Suprapubic skin (tissue), 3 donors: Measurements from ENCODE around the gene ARHGAP5.

Source experiments
- EP300 ChIP-seq: sonication (generic); formaldehyde crosslinking; IDR thresholded peaks from one replicate; pipeline ENCODE4 v1.6.1; 2017; ENCODE audit warnings: antibody characterized with exemption
- TF ChIP-seq, protein P1 (sequence below), 2 donors: fragments of 200-600 bp in 1 of 2; fragments of 450-650 bp in 1 of 2; sonication (generic) in 1 of 2; IDR thresholded peaks; one replicate each; pipeline ENCODE4 v1.5.1; 2016 to 2019; ENCODE audit warnings: antibody characterized with exemption in 2 of 2, mild to moderate bottlenecking in 1 of 2, moderate library complexity in 1 of 2

DNA sequence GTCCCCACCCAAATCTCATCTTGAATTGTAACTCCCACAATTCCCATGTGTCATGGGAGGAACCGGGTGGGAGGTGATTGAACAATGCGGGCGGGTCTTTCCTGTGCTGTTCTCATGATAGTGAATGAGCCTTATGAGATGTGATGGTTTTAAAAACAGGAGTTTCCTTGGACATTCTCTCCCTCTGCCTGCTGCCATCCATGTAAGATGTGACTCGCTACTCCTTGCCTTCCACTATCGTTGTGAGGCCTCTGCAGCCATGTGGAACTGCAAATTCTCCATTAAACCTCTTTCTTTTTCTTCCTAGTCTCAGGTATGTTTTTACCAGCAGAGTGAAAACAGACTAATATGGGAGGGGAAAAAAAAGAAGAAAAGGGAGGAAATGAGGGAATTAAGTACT is 22.6 kb upstream of the ARHGAP5 start:
- TF ChIP-seq, protein P1, sequence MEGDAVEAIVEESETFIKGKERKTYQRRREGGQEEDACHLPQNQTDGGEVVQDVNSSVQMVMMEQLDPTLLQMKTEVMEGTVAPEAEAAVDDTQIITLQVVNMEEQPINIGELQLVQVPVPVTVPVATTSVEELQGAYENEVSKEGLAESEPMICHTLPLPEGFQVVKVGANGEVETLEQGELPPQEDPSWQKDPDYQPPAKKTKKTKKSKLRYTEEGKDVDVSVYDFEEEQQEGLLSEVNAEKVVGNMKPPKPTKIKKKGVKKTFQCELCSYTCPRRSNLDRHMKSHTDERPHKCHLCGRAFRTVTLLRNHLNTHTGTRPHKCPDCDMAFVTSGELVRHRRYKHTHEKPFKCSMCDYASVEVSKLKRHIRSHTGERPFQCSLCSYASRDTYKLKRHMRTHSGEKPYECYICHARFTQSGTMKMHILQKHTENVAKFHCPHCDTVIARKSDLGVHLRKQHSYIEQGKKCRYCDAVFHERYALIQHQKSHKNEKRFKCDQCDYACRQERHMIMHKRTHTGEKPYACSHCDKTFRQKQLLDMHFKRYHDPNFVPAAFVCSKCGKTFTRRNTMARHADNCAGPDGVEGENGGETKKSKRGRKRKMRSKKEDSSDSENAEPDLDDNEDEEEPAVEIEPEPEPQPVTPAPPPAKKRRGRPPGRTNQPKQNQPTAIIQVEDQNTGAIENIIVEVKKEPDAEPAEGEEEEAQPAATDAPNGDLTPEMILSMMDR (IDR thresholded peaks at IDR 0.05) = no peak
- TF ChIP-seq EP300 = no peak
